HepG2 (cell line): ENCODE results near the gene ZKSCAN5. TPM values are rescaled to one million over a fixed set of nuclear protein-coding genes. Genes with fewer than 3 reads are reported as not detected.

Experiments
- CREM ChIP-seq, 2 experiments: sonication (generic) in 1 of 2; formaldehyde crosslinking in 1 of 2; IDR thresholded peaks; 2 replicates each; pipeline versions ENCODE4 v1.4.0 to v1.6.1; 2016 to 2020; ENCODE audit warnings: antibody characterized with exemption in 1 of 2, mild to moderate bottlenecking in 1 of 2, missing genetic modification reagents in 1 of 2
- ELF4 ChIP-seq: sonication (generic); formaldehyde crosslinking; IDR thresholded peaks from 2 replicates; pipeline ENCODE4 v1.5.0; 2020; ENCODE audit warnings: missing genetic modification reagents, mild to moderate bottlenecking, moderate library complexity, borderline replicate concordance
- FOXP1 ChIP-seq, 2 experiments: fragments of 450-650 bp in 1 of 2; IDR thresholded peaks; 2 replicates each; pipeline ENCODE4 v1.6.1; 2017 to 2018; ENCODE audit warnings: antibody characterized with exemption in 1 of 2
- GLI4 ChIP-seq: sonication (generic); formaldehyde crosslinking; IDR thresholded peaks from 2 replicates; pipeline ENCODE4 v1.5.1; 2020; ENCODE audit warnings: missing genetic modification reagents, mild to moderate bottlenecking, moderate library complexity, borderline replicate concordance
- GTF3A ChIP-seq: sonication (generic); formaldehyde crosslinking; conservative IDR thresholded peaks from 2 replicates; pipeline ENCODE4 v1.4.0; 2020; ENCODE audit warnings: mild to moderate bottlenecking, missing genetic modification reagents
- KDM6A ChIP-seq: IDR thresholded peaks from 2 replicates; pipeline ENCODE4 v1.6.1; 2016; ENCODE audit warnings: low read depth
- RFXANK ChIP-seq: IDR thresholded peaks from 2 replicates; pipeline ENCODE4 v1.6.1; 2016
- TBX2 ChIP-seq: sonication (generic); formaldehyde crosslinking; IDR thresholded peaks from 2 replicates; pipeline ENCODE4 v1.5.0; 2020; ENCODE audit warnings: missing genetic modification reagents, mild to moderate bottlenecking, borderline replicate concordance
- TGIF2 ChIP-seq: IDR thresholded peaks from 2 replicates; pipeline ENCODE4 v1.6.1; 2016; ENCODE audit warnings: control low read depth, missing compliant biosample characterization
- ZNF205 ChIP-seq: IDR thresholded peaks from 2 replicates; pipeline ENCODE4 v1.6.1; 2018; ENCODE audit warnings: missing biosample characterization, missing genetic modification reagents
- polyA plus RNA-seq, 8 experiments: library from polyadenylated mRNA; depleted of rRNA in 3 of 8; stranded (reverse) in 7 of 8; unstranded in 1 of 8; fragments of >200 nt; fragmentation: Illumina TruSeq in 4 of 8; extraction: Trizol in 4 of 8; gene quantifications; 2 replicates each; pipeline versions ENCODE4 v1.2.1 to v1.2.3, GENCODE V29; 2011 to 2016; ENCODE audit warnings: low read depth in 4 of 8, missing spikeins in 1 of 8, mixed read lengths in 1 of 8; ENCODE audit not compliant: insufficient read depth in 1 of 8
- total RNA-seq, 5 experiments: library from RNA; depleted of rRNA; stranded (reverse); fragments of >200 nt; fragmentation: Illumina TruSeq; extraction: Trizol; gene quantifications; 2 replicates each; pipeline ENCODE4 v1.2.3, GENCODE V29; 2016; ENCODE audit warnings: low read depth in 1 of 5
- TF ChIP-seq, protein P1 (sequence below), 2 experiments: fragments of 450-650 bp in 1 of 2; sonication (generic) in 1 of 2; formaldehyde crosslinking in 1 of 2; IDR thresholded peaks; 2 replicates each; pipeline versions ENCODE4 v1.6.1 to v1.8.0; 2016 to 2022; ENCODE audit warnings: antibody characterized with exemption in 1 of 2, mild to moderate bottlenecking in 1 of 2, missing genetic modification reagents in 1 of 2
- TF ChIP-seq, protein P2 (sequence below): sonication (generic); formaldehyde crosslinking; IDR thresholded peaks from 2 replicates; pipeline ENCODE4 v1.5.1; 2020; ENCODE audit warnings: mild to moderate bottlenecking, missing genetic modification reagents, moderate library complexity

ZKSCAN5 gene
- total and polyA plus RNA-seq, 2 of the 13 experiments (the other 11 are each of a cell fraction or from before 2014, with no cell fraction given) = 5.5 to 11.7 TPM

DNA sequence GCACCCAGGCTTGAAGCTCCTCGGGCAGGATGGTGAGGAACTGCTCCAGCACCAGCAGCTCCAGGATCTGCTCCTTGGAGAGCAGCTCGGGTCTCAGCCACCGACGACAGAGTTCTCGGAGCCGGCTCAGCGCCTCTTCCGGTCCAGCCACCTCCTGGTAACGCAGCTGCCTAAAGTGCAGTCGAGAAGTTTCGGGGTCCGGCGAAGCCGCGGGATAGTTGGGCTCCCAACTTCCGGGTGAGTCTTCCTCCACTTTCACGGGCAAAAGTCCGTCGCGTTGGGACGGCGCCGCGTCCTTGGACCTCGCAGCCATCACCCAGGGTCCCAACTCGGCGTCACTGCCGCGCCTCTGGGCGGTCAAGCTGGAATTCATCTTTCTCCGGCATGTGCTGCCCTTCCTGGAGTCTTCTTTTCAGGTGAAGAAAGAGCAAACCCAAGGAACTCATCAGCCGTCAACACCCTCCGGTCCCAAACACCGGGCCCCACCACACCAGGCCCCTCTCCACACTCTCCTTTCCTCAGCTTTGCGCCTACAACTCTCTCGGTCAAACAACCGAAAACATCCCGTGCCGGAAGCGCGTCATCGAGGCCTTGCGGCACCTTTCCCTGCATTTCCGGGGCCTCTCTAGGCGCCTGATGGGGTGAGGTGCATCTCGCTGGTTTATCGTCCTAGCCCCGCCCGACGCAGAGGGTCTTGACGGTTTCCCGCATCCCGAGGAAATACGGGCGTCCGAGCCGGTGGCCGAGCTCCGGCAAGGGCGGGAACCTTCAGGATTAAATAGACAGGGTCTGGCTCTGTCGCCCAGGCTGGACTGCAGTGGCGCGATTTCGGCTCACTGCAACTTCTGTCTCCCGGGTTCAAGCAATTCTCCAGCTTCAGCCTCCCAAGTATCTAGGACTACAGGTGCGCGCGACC, 4.5 kb upstream of the ZKSCAN5 start, which contains the start of gene ZNF394 (continued):
- TF ChIP-seq, protein P1, sequence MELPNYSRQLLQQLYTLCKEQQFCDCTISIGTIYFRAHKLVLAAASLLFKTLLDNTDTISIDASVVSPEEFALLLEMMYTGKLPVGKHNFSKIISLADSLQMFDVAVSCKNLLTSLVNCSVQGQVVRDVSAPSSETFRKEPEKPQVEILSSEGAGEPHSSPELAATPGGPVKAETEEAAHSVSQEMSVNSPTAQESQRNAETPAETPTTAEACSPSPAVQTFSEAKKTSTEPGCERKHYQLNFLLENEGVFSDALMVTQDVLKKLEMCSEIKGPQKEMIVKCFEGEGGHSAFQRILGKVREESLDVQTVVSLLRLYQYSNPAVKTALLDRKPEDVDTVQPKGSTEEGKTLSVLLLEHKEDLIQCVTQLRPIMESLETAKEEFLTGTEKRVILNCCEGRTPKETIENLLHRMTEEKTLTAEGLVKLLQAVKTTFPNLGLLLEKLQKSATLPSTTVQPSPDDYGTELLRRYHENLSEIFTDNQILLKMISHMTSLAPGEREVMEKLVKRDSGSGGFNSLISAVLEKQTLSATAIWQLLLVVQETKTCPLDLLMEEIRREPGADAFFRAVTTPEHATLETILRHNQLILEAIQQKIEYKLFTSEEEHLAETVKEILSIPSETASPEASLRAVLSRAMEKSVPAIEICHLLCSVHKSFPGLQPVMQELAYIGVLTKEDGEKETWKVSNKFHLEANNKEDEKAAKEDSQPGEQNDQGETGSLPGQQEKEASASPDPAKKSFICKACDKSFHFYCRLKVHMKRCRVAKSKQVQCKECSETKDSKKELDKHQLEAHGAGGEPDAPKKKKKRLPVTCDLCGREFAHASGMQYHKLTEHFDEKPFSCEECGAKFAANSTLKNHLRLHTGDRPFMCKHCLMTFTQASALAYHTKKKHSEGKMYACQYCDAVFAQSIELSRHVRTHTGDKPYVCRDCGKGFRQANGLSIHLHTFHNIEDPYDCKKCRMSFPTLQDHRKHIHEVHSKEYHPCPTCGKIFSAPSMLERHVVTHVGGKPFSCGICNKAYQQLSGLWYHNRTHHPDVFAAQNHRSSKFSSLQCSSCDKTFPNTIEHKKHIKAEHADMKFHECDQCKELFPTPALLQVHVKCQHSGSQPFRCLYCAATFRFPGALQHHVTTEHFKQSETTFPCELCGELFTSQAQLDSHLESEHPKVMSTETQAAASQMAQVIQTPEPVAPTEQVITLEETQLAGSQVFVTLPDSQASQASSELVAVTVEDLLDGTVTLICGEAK (IDR thresholded peaks at IDR 0.05) = peak; percentile 84
- TF ChIP-seq, protein P1 (CRISPR knock-in tag; IDR thresholded peaks at IDR 0.05) = no peak
- TF ChIP-seq ELF4 (CRISPR knock-in tag) (0 out of 2 replicates have a peak, but pooled peaks have one; percentile 50), KDM6A (CRISPR knock-in tag) (no peak), CREM (IDR thresholded peaks at IDR 0.05) (peak; percentile 98), CREM (CRISPR knock-in tag; IDR thresholded peaks at IDR 0.05) (peak; percentile 48; the same call in 1 of the 2 replicates), TBX2 (CRISPR knock-in tag) (peak; percentile 86), ZNF205 (no peak), TGIF2 (CRISPR knock-in tag) (no peak), GLI4 (CRISPR knock-in tag) (peak; percentile 87; the same call in 1 of the 2 replicates), RFXANK (CRISPR knock-in tag) (0 out of 2 replicates have a peak, but pooled peaks have one; percentile 29), FOXP1 (IDR thresholded peaks at IDR 0.05) (no peak), FOXP1 (CRISPR knock-in tag; IDR thresholded peaks at IDR 0.05) (no peak), GTF3A (CRISPR knock-in tag) (no peak)
- TF ChIP-seq, protein P2, sequence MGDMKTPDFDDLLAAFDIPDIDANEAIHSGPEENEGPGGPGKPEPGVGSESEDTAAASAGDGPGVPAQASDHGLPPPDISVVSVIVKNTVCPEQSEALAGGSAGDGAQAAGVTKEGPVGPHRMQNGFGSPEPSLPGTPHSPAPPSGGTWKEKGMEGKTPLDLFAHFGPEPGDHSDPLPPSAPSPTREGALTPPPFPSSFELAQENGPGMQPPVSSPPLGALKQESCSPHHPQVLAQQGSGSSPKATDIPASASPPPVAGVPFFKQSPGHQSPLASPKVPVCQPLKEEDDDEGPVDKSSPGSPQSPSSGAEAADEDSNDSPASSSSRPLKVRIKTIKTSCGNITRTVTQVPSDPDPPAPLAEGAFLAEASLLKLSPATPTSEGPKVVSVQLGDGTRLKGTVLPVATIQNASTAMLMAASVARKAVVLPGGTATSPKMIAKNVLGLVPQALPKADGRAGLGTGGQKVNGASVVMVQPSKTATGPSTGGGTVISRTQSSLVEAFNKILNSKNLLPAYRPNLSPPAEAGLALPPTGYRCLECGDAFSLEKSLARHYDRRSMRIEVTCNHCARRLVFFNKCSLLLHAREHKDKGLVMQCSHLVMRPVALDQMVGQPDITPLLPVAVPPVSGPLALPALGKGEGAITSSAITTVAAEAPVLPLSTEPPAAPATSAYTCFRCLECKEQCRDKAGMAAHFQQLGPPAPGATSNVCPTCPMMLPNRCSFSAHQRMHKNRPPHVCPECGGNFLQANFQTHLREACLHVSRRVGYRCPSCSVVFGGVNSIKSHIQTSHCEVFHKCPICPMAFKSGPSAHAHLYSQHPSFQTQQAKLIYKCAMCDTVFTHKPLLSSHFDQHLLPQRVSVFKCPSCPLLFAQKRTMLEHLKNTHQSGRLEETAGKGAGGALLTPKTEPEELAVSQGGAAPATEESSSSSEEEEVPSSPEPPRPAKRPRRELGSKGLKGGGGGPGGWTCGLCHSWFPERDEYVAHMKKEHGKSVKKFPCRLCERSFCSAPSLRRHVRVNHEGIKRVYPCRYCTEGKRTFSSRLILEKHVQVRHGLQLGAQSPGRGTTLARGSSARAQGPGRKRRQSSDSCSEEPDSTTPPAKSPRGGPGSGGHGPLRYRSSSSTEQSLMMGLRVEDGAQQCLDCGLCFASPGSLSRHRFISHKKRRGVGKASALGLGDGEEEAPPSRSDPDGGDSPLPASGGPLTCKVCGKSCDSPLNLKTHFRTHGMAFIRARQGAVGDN (CRISPR knock-in tag) = peak; percentile 88
